HCT116 (cell line): ENCODE data around the gene LRRC15. TPM values are rescaled to one million over a fixed set of nuclear protein-coding genes. Genes with fewer than 3 reads are reported as not detected.

Source experiments
- ATAC-seq: fragments of 200-7000 bp; cut with Tn5 transposase; 2 replicates; pipeline ENCODE4 v1.9.1; 2020; ENCODE audit warnings: mild to moderate bottlenecking, moderate library complexity
- BruUV-seq: library from RNA; stranded (reverse); fragments of 400-500 nt; replicated peaks from 2 replicates; lab custom pipeline; 2021; lab: Mats Ljungman, UMichigan
- CTCF ChIA-PET: fragments of 300-600 bp; sonication (Branson Sonifier 250); formaldehyde crosslinking; loops from one replicate; lab custom pipeline; 2021; ENCODE audit warnings: antibody characterized with exemption; lab: Charles Lee
- POLR2A ChIA-PET: fragments of 300-600, 350-600 bp; sonication (Branson Sonifier 250); formaldehyde crosslinking; loops from one replicate; lab custom pipeline; 2021; ENCODE audit warnings: antibody characterized with exemption; lab: Charles Lee
- RAD21 ChIA-PET, 2 experiments: fragments of 300-600 bp; sonication (Branson Sonifier 250); formaldehyde crosslinking; loops; one replicate each; lab custom pipeline; 2023; ENCODE audit warnings: low total read pairs in 2 of 2; ENCODE audit not compliant: uncharacterized antibody in 2 of 2, unreplicated experiment in 2 of 2, low non-redundant PET in 1 of 2; lab: Charles Lee
- DNase-seq: peaks from one replicate; pipeline ENCODE4 v3.0.0-alpha.2; 2010; ENCODE audit warnings: low read depth, low spot score
- H2AFZ ChIP-seq: fragments of 200-600 bp; shearing (Covaris generic), sonication (generic); 2 replicates; pipeline ENCODE4 v1.6.1; 2017; ENCODE audit warnings: low read depth, mixed run types, mixed read lengths, antibody characterized with exemption, low read length; ENCODE audit not compliant: poor library complexity, severe bottlenecking
- H3K27ac ChIP-seq: 2 replicates; pipeline ENCODE4 v1.5.1; 2012; ENCODE audit warnings: low read depth, low read length
- H3K27me3 ChIP-seq: fragments of 200-600 bp; sonication (generic); 2 replicates; pipeline ENCODE4 v1.6.1; 2016; ENCODE audit warnings: mixed run types, low read length, mixed read lengths; ENCODE audit not compliant: insufficient read depth
- H3K36me3 ChIP-seq, 2 experiments: fragments of 200-500 bp in 1 of 2; fragments of 200-600 bp in 1 of 2; sonication (Bioruptor generic) in 1 of 2; sonication (generic) in 1 of 2; 2 replicates each; pipeline versions ENCODE4 v1.5.1 to v1.6.1; 2014 to 2016; ENCODE audit warnings: low read length in 2 of 2, inconsistent platforms in 1 of 2, mixed read lengths in 1 of 2, mixed run types in 1 of 2; ENCODE audit not compliant: insufficient read depth in 2 of 2, control insufficient read depth in 1 of 2
- H3K4me1 ChIP-seq, 2 experiments: fragments of 200-600 bp in 1 of 2; sonication (generic) in 1 of 2; 2 replicates each; pipeline versions ENCODE4 v1.5.1 to v1.6.1; 2012 to 2017; ENCODE audit warnings: low read length in 2 of 2, inconsistent platforms in 1 of 2, mild to moderate bottlenecking in 1 of 2, mixed read lengths in 1 of 2, mixed run types in 1 of 2, moderate library complexity in 1 of 2; ENCODE audit not compliant: insufficient read depth in 2 of 2, control insufficient read depth in 1 of 2
- H3K4me2 ChIP-seq: fragments of 200-600 bp; sonication (generic); 2 replicates; pipeline ENCODE4 v1.6.1; 2017; ENCODE audit warnings: mixed run types, low read length, mixed read lengths
- H3K4me3 ChIP-seq, 2 experiments: fragments of 200-600 bp in 1 of 2; sonication (generic) in 1 of 2; replicated peaks in 1 of 2; 2 replicates each; pipeline ENCODE4 v1.5.1; 2011 to 2016; ENCODE audit warnings: low read length in 2 of 2, control low read depth in 1 of 2, low read depth in 1 of 2, mild to moderate bottlenecking in 1 of 2, mixed read lengths in 1 of 2, mixed run types in 1 of 2
- H3K79me2 ChIP-seq: fragments of 200-600 bp; sonication (generic); 2 replicates; pipeline ENCODE4 v1.6.1; 2017; ENCODE audit warnings: mild to moderate bottlenecking, mixed run types, low read length, moderate library complexity, mixed read lengths; ENCODE audit not compliant: insufficient read depth
- H3K9ac ChIP-seq: fragments of 200-600 bp; sonication (generic); 2 replicates; pipeline ENCODE4 v1.6.1; 2016; ENCODE audit warnings: low read length, mixed read lengths
- H3K9me2 ChIP-seq: fragments of 200-600 bp; sonication (generic), shearing (Covaris generic); 2 replicates; pipeline ENCODE4 v1.6.1; 2017; ENCODE audit warnings: mixed run types, mild to moderate bottlenecking, moderate library complexity; ENCODE audit not compliant: insufficient read depth
- H3K9me3 ChIP-seq, 2 experiments: fragments of 200-500 bp in 1 of 2; fragments of 200-600 bp in 1 of 2; sonication (Bioruptor generic) in 1 of 2; sonication (generic) in 1 of 2; 2 replicates each; pipeline ENCODE4 v1.6.1; 2014 to 2017; ENCODE audit warnings: low read length in 2 of 2, mixed read lengths in 2 of 2, inconsistent platforms in 1 of 2, low read depth in 1 of 2, mild to moderate bottlenecking in 1 of 2, mixed run types in 1 of 2, moderate library complexity in 1 of 2; ENCODE audit not compliant: control insufficient read depth in 1 of 2, insufficient read depth in 1 of 2
- H4K20me1 ChIP-seq: fragments of 200-600 bp; sonication (generic), shearing (Covaris generic); 2 replicates; pipeline ENCODE4 v1.6.1; 2017; ENCODE audit warnings: mixed run types, mild to moderate bottlenecking, moderate library complexity; ENCODE audit not compliant: insufficient read depth
- FOSL1 ChIP-seq: IDR thresholded peaks from 2 replicates; pipeline ENCODE4 v1.6.1; 2012; ENCODE audit warnings: low read depth
- SIN3A ChIP-seq: IDR thresholded peaks from 2 replicates; pipeline ENCODE4 v1.6.1; 2012; ENCODE audit warnings: low read depth
- TCF7L2 ChIP-seq: IDR thresholded peaks from 2 replicates; pipeline ENCODE4 v1.7.0; 2011; ENCODE audit warnings: borderline replicate concordance, inconsistent platforms; ENCODE audit not compliant: insufficient read depth, insufficient read length; ENCODE audit errors: extremely low read depth
- ZFX ChIP-seq: fragments of 450-650 bp; IDR thresholded peaks from 2 replicates; pipeline ENCODE4 v1.6.1; 2017
- intact Hi-C: fragments of 100-400 bp; cut with micrococcal nuclease; formaldehyde crosslinking; loops from 2 replicates; pipeline ENCODE4 v1.10.0; 2022
- total RNA-seq: library from RNA; stranded (reverse); gene quantifications from one replicate; pipeline ENCODE4 v1.2.1, GENCODE V29; 2021; ENCODE audit not compliant: unreplicated experiment

The LRRC15 gene
- total RNA-seq, 1 experiment from 2014 or later: not detected

GRCh38 chr3:194305356-194306108, 64.0 kb downstream of the LRRC15 start:
- H3K4me3 ChIP-seq: no peak overlapping the region
- intact Hi-C loops: no loop called here
- ChIA-PET POLR2A (no interaction called here), RAD21 (no interaction called here), CTCF (interaction anchor here (1.3 to 2.5 kb wide), 2 partner anchors 10 kb away, joined by 4 to 10 read pairs; no protein-coding TSS in a partner anchor)
- no peak overlapping the region for H2AFZ ChIP-seq
- H3K27ac ChIP-seq: no peak overlapping the region
- no peak overlapping the region for H3K4me2 ChIP-seq
- H3K9ac ChIP-seq: no peak overlapping the region
- H3K79me2 ChIP-seq: no peaks in the 10 kb centered on the region
- H3K9me2 ChIP-seq: no peaks in the 10 kb centered on the region
- BruUV-seq: no TSS peak
- H3K36me3 ChIP-seq: no peaks in the 10 kb centered on the region
- DNase-seq (no peak), ATAC-seq (no peak)
- TF ChIP-seq TCF7L2: no peak
- no peak for TF ChIP-seq FOSL1
- TF ChIP-seq ZFX: no peak
- no peak for TF ChIP-seq SIN3A
- H3K27me3 ChIP-seq: no peaks in the 10 kb centered on the region
- H3K9me3 ChIP-seq: no peaks in the 10 kb centered on the region
- H3K4me1 ChIP-seq: peaks cover 3 to 13% of the 10 kb centered on the region in 2 experiments; a peak in 3 of 4 replicates
- no peaks in the 10 kb centered on the region for H4K20me1 ChIP-seq

Other genes with a start within 250 kb of the LRRC15 start
- 32.9 TPM for gene HES1, start 233.6 kb downstream of the LRRC15 start, total RNA-seq
- not detected for gene CPN2, start 18.4 kb downstream of the LRRC15 start, total RNA-seq
- gene GP5, start 29.5 kb upstream of the LRRC15 start, total RNA-seq: 0.15 TPM
- gene ATP13A3, start 117.3 kb upstream of the LRRC15 start, total RNA-seq: 139 TPM